HG02938 (cell line): ENCODE data around the gene SNRPA1.
"Not testable (repeated sequence)": the region's sequence is repeated elsewhere in the genome, so short reads cannot be mapped to it uniquely, and the experiment has no call there.

Experiments
- ATAC-seq: cut with Tn5 transposase; IDR thresholded peaks from one replicate; pipeline ENCODE4 v1.9.1; 2021; ENCODE audit warnings: mild to moderate bottlenecking, moderate library complexity; ENCODE audit not compliant: unreplicated experiment

Gene SNRPA1

DNA sequence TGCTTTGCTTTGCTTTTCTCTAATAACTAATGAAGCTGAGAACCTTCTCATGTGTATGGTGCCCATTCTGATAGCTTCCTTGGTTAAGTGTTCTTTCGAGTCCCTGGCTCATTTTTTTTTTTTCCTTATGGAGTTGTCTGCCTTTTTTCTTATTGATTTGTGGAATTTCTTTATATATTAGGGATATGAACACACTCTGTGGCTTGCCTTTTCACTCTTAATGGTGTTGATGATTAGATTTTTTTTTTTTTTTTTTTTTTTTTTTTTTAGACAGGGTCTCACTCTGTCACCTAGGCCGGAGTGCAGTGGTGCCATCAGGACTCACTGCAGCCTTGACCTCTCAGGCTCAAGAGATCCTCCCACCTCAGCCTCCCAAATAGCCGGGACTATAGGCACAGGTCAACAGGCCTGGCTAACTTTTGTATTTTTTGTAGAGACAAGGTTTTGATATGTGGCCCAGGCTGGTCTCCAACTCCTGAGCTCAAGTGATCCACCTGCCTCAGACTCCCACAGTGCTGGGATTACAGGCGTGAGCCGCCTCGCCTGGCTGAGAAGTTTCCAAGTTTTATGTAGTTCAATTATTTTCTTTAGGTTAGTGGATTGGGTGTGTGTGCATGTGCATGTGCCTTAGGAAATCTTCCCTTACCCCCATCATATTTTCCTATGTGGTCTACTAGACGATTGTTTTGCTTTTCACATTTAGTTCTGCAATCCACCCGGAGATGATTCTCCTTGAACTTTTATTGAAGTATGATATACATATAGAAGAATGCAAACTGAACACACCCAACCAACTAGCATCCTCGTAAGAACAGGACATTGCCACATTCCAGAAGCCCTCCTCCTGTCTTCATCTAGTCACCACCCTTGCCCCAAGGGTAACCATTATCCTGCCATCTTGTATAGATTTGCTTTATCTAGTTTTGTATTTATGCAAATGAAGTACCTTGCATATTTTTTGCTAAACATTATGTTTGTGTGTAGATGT is 1.7 kb upstream of the SNRPA1 start:
- no peak for ATAC-seq

DNA sequence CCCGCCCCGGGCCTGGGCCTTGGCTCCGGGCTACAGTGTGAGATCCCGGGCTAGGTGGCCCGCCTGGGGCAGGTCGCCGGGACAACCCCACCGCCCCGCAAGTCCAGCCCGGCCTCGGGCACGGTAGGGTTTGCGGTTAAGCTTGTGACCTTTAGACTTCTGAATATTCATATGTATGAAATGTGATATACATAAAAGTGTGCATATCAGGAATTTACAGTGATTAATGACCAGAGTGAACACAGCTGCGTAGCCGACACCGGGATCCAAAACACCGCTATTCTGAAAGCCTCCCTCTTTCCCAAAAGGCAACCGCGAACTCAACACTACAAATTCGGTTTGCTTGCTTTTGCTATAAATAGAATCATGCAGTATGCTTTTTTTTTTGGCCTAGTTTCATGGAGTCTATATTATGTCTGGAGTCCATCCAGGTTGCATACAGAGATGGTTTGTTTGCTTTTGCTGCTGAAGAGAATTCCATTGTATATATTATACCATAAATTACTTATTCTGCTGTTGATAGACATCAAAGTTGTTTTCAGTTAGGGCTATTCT is 636 bp upstream of the SNRPA1 start:
- no peak for ATAC-seq

DNA sequence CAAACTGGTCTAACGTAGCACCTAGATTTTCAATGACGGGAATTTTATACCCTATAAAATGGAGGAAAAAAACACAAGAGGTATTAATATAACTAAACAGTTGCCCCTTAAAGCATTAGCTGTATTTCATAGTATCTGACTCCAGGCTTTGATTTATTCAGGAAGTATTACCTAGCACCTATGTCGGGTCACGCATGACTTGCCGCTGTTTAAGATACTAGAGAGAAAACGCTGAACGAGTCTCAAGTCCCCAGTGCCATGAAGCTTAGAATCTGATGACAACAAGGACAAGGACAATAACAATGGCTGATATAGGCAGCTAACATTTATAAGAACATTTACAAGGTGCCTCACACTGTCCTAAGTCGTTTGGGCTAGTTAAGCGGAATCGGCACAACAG is 1.9 kb downstream of the SNRPA1 start:
- ATAC-seq, result no peak

GRCh38 chr15:101288905-101289513 is 6.0 kb downstream of the SNRPA1 start:
- no peak for ATAC-seq

- ATAC-seq, result not testable (repeated sequence)
These were observed 7.7 kb downstream of the SNRPA1 start for GRCh38 chr15:101287342-101287741.

GRCh38 chr15:101286471-101287114 is 8.5 kb downstream of the SNRPA1 start:
- no peak for ATAC-seq

DNA sequence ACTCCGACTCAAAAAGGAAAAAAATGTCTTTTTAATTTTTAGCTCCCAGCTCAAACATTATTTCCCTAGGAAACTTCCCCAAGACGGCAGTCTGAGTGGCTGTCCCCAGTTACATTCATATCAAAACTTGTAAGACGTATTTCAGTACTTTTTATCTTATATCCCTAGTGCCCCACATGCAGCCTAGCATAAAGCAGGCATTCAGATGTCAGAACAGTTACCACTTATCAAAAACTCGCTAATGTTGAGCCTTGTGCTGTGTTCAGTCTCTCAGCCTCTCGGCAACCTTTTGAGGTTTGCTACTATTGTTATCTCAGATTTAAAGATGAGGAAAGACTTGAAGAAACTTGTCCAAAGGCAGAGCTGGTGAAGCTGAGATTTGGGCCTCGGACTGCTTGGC is 11.1 kb downstream of the SNRPA1 start:
- ATAC-seq, result no peak

GRCh38 chr15:101280007-101280406 is 15.0 kb downstream of the SNRPA1 start:
- no peak for ATAC-seq

DNA sequence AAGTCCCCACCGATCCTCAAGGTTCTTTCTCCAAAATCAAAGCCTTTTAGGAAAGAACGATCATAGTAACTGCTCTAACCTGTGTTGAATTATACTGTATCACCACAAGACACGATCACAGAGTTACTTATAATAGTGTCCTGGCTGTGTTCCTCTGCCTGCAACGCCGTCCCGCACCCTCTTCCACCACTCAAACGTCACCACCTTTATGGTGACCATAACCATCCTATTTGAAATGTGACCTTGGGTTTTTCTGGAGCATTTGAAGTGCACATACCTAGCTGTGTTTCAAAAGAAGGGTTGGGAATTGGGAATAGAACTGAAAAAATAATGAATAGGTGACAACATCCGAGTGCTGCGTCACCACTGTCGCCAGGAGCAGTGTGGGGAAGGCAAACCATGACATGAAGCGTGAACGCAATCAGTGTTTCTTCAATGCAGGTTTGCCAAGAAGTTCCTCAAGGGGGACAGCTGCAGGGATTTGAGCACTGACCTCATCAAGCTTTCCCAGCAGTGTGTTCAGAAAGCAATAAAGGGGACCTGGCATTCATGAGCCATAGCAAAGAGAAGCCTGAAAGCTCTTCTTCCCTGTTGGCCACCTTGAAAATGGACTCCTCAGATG is 17.0 kb downstream of the SNRPA1 start:
- ATAC-seq, result no peak

GRCh38 chr15:101277038-101277822 is 17.8 kb downstream of the SNRPA1 start, which contains the start of gene SELENOS:
TSS of gene SELENOS (minus strand) at chr15:101277485. CDS start at chr15:101277417, 68 bp downstream.
- peak; percentile 72 for ATAC-seq

- ATAC-seq, result peak; percentile 43
These were observed 18.5 kb downstream of the SNRPA1 start for GRCh38 chr15:101276501-101277037.

DNA sequence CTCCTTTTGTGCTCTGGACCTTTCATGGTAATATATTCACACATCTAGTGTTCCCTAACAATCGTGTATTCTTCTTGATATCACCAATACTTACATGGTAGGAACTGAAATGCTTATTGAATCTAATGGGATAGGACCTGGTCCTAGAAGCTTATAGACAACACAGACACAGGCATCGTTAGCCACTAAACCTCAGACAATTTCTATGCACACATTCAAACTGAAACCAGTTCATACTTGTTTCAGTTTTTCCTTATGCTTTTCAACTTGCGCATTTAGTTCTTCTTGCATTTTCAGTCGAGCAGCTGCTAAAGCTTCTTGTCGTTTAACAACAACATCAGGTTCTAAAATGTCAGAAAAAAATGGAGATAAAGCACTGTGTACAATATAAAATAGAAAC is 20.0 kb downstream of the SNRPA1 start:
- ATAC-seq, result peak; percentile 36

DNA sequence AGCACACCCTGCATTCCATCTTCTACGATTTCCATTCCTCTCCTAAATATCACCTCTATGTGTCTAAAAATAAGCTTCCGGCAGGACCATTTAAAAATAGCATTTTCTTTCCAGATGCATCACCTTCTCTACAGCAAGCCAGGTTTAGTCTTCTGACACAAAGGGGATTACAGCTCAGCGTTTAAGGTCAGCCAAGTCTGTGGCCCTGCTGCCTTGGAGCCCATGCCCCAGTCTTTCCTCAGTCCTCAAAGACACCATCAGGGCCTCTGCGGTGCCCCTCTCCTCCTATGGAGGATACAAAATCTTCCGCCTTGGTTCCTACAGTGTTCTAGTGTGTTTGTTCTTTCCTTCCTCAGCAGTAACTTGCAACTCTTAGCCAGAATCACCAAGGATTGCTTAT is 21.5 kb downstream of the SNRPA1 start:
- no peak for ATAC-seq

GRCh38 chr15:101272584-101272983 is 22.5 kb downstream of the SNRPA1 start:
- no peak for ATAC-seq

GRCh38 chr15:101269479-101270223 is 25.4 kb downstream of the SNRPA1 start:
- no peak for ATAC-seq

- ATAC-seq, result no peak
These were observed 27.5 kb downstream of the SNRPA1 start for GRCh38 chr15:101267320-101268104.

- no peak for ATAC-seq
These were observed 28.3 kb downstream of the SNRPA1 start for GRCh38 chr15:101266787-101267186.

DNA sequence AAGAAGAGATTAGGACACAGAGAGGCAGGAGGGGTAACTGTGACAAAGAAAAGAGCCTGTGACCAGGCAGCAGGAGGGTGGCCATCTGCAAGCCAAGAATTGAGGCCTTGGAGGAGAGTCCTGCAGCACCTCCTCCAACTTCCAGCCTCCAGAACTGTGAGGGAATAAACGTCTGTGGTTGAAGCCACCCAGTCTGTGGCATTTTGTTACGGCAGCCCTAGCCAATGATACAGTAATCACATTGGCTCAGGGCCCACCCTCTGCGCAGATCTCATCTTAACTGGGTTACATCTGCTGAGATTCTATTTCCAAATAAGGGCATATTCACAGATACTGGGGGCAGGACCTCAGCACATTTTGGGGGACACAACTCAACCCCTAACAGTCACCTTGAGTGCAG is 29.0 kb downstream of the SNRPA1 start:
- no peak for ATAC-seq
